GM18867 (cell line): Measurements from ENCODE around the gene TPMT.
"Not testable (repeated sequence)": the region's sequence is repeated elsewhere in the genome, so short reads cannot be mapped to it uniquely, and the experiment has no call there.

Experiments
- ATAC-seq: cut with Tn5 transposase; IDR thresholded peaks from one replicate; pipeline ENCODE4 v1.9.1; 2021; ENCODE audit warnings: mild to moderate bottlenecking, moderate library complexity; ENCODE audit not compliant: unreplicated experiment

The TPMT gene

GRCh38 chr6:18155864-18156421 is 1.1 kb upstream of the TPMT start:
- ATAC-seq, result peak; percentile 35

- peak; percentile 89 for ATAC-seq
Observed at GRCh38 chr6:18155150-18155863, 430 bp upstream of the TPMT start, which contains the start of gene KDM1B. TSS of gene KDM1B (plus strand) at chr6:18155422. CDS start at chr6:18159896, 4,474 bp downstream.

GRCh38 chr6:18153311-18153703 is 1.6 kb downstream of the TPMT start:
- no peak for ATAC-seq

- no peak for ATAC-seq
Observed at GRCh38 chr6:18151801-18152200, 3.1 kb downstream of the TPMT start.

GRCh38 chr6:18151391-18151790 is 3.5 kb downstream of the TPMT start:
- ATAC-seq, result not testable (repeated sequence)

GRCh38 chr6:18148304-18149025 is 6.4 kb downstream of the TPMT start:
- ATAC-seq, result no peak

GRCh38 chr6:18147616-18148015 is 7.3 kb downstream of the TPMT start:
- ATAC-seq, result no peak

- ATAC-seq, result no peak
Observed at GRCh38 chr6:18147160-18147559, 7.7 kb downstream of the TPMT start.

- ATAC-seq, result no peak
Observed at GRCh38 chr6:18142591-18142861, 12.4 kb downstream of the TPMT start.

- ATAC-seq, result no peak
Observed at GRCh38 chr6:18141805-18142590, 12.9 kb downstream of the TPMT start.

GRCh38 chr6:18139935-18140621 is 14.8 kb downstream of the TPMT start:
- no peak for ATAC-seq

GRCh38 chr6:18138906-18139305 is 16.0 kb downstream of the TPMT start:
- ATAC-seq, result no peak

- no peak for ATAC-seq
Observed at GRCh38 chr6:18136260-18136659, 18.6 kb downstream of the TPMT start.

GRCh38 chr6:18135171-18135570 is 19.7 kb downstream of the TPMT start:
- ATAC-seq, result no peak

GRCh38 chr6:18132346-18132745 is 22.5 kb downstream of the TPMT start:
- ATAC-seq, result no peak

- ATAC-seq, result no peak
Observed at GRCh38 chr6:18126121-18126520, 28.8 kb downstream of the TPMT start.

- peak; percentile 97 for ATAC-seq
Observed at GRCh38 chr6:18122128-18123093, 32.5 kb downstream of the TPMT start, which contains the start of gene NHLRC1. TSS of gene NHLRC1 (minus strand) at chr6:18122677. CDS start at chr6:18122606, 71 bp downstream.

- no peak for ATAC-seq
Observed at GRCh38 chr6:18121580-18122127, 33.2 kb downstream of the TPMT start.

- ATAC-seq, result no peak
Observed at GRCh38 chr6:18119236-18119635, 35.6 kb downstream of the TPMT start.
